Osteoblast (primary cell): ENCODE results near the gene TMEM184A. TPM values are rescaled to one million over a fixed set of nuclear protein-coding genes. Genes with fewer than 3 reads are reported as not detected.

Experiments used
- DNase-seq: peaks from one replicate; pipeline ENCODE4 v3.0.0; 2011; ENCODE audit warnings: low spot score, mixed read lengths; ENCODE audit not compliant: insufficient read length; ENCODE audit errors: missing footprints
- H2AFZ ChIP-seq: 2 replicates; pipeline ENCODE4 v1.6.0; 2011; ENCODE audit warnings: mild to moderate bottlenecking, low read length
- H3K27ac ChIP-seq: 2 replicates; pipeline ENCODE4 v1.5.1; 2011; ENCODE audit warnings: mild to moderate bottlenecking, low read depth, low read length, moderate library complexity
- H3K27me3 ChIP-seq: 2 replicates; pipeline ENCODE4 v1.6.0; 2012; ENCODE audit warnings: mild to moderate bottlenecking, control low read depth, inconsistent platforms, low read length, moderate library complexity; ENCODE audit not compliant: insufficient read depth
- H3K36me3 ChIP-seq: 2 replicates; pipeline ENCODE4 v1.5.1; 2011; ENCODE audit warnings: mild to moderate bottlenecking, low read length, control low read depth, moderate library complexity; ENCODE audit not compliant: insufficient read depth
- H3K4me1 ChIP-seq: 2 replicates; pipeline ENCODE4 v1.5.1; 2011; ENCODE audit warnings: mild to moderate bottlenecking, low read length, control low read depth, moderate library complexity; ENCODE audit not compliant: insufficient read depth
- H3K4me2 ChIP-seq: 2 replicates; pipeline ENCODE4 v1.6.0; 2011; ENCODE audit warnings: mild to moderate bottlenecking, low read length; ENCODE audit not compliant: insufficient read depth
- H3K4me3 ChIP-seq: fragments of 200-600 bp; sonication (generic); 3 replicates; pipeline ENCODE4 v1.5.1; 2012; ENCODE audit warnings: mild to moderate bottlenecking, low read length, inconsistent platforms; ENCODE audit not compliant: insufficient read depth
- H3K79me2 ChIP-seq: 2 replicates; pipeline ENCODE4 v1.6.0; 2012; ENCODE audit warnings: mild to moderate bottlenecking, low read length, control low read depth, inconsistent platforms; ENCODE audit not compliant: insufficient read depth
- H3K9me3 ChIP-seq: 2 replicates; pipeline ENCODE4 v1.5.1; 2011; ENCODE audit warnings: low read depth, low read length, control low read depth
- H4K20me1 ChIP-seq: 2 replicates; pipeline ENCODE4 v1.6.0; 2012; ENCODE audit warnings: mild to moderate bottlenecking, low read length, control low read depth; ENCODE audit not compliant: insufficient read depth
- CTCF ChIP-seq: IDR thresholded peaks from 2 replicates; pipeline ENCODE4 v1.5.1; 2011; ENCODE audit warnings: mild to moderate bottlenecking, low read depth, low read length, moderate library complexity; ENCODE audit errors: extremely low read depth
- total RNA-seq: library from RNA; depleted of rRNA; stranded (reverse); fragments of >200 nt; gene quantifications from 2 replicates; pipeline ENCODE4 v1.2.3, GENCODE V29; 2012

The TMEM184A gene
- total RNA-seq, 1 donor, result under 0.01 TPM

DNA sequence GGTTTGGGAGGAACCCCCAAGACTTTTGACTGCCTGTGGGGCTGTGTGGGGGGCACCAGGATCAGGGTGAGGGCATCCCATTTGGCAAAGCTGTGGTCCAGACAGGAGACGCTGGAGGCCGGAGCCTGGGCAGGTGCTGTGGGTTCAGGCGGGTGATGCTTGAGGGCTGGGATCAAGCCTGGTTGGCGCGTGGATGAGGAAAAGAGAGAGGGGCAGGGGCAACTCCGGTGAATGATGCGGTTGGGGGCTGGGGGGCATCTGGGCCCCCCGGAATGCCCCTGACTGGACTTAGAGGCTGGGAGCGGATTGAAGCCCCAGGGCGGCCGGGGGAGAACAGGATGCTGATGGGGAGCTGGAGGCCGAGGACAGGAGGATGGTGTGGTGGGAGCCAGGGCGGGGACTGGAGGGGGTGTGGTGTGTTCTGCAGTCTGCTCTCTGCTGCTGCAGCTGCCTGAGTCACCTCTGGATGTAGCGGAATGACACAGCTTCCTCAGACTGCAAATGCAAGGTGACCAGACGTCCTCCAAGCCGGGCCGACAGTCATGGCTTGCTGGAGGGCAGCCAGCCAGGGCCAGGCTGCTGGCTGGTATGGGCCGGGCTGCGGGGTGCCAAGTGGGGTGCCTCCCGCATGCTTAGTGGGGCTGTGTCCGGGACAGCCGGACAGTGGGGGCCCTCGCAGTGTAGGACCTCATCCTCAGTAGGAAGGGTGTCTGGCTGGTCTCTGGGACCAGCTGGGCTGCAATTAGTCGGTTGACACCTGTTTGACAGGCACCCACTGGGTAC is 22.3 kb downstream of the TMEM184A start:
- peaks cover 50% of the 10 kb centered on the region for H3K4me1 ChIP-seq
- no peak overlapping the region for H2AFZ ChIP-seq
- DNase-seq, result peak; percentile 99
- H3K4me2 ChIP-seq, result peak overlapping the region; percentile 90
- H3K4me3 ChIP-seq, result peak overlapping the region; percentile 80
- H3K79me2 ChIP-seq, result peaks cover 59% of the 10 kb centered on the region
- no peak for TF ChIP-seq CTCF
- H3K27me3 ChIP-seq, result no peaks in the 10 kb centered on the region
- H3K27ac ChIP-seq, result peak overlapping the region; percentile 95
- H3K9me3 ChIP-seq, result no peaks in the 10 kb centered on the region
- peaks cover 7% of the 10 kb centered on the region for H4K20me1 ChIP-seq
- H3K36me3 ChIP-seq, result peaks cover under 1% of the 10 kb centered on the region

DNA sequence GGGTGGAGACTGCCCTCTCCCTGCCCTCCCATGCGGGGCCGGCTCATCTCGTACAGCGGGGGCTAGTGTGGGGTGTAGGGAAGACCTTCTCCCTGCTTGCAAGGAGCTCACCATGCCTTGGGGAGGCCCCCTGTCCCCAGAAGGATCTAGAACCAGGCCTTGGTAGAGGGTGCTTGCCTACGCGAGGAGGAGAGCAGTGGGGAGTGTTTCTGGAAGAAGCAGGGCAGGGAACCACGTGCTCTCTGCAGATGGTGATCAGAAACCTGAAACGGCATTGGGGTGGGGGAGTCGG is 22.8 kb downstream of the TMEM184A start:
- no peak overlapping the region for H2AFZ ChIP-seq
- H3K27me3 ChIP-seq, result no peaks in the 10 kb centered on the region
- H3K9me3 ChIP-seq, result no peaks in the 10 kb centered on the region
- H3K4me3 ChIP-seq, result peak overlapping the region; percentile 80
- peak overlapping the region; percentile 90 for H3K4me2 ChIP-seq
- no peaks in the 10 kb centered on the region for H3K36me3 ChIP-seq
- H4K20me1 ChIP-seq, result peaks cover 7% of the 10 kb centered on the region
- TF ChIP-seq CTCF, result no peak
- H3K79me2 ChIP-seq, result peaks cover 53% of the 10 kb centered on the region
- no peak for DNase-seq
- H3K27ac ChIP-seq, result peak overlapping the region; percentile 95
- peaks cover 45% of the 10 kb centered on the region for H3K4me1 ChIP-seq

DNA sequence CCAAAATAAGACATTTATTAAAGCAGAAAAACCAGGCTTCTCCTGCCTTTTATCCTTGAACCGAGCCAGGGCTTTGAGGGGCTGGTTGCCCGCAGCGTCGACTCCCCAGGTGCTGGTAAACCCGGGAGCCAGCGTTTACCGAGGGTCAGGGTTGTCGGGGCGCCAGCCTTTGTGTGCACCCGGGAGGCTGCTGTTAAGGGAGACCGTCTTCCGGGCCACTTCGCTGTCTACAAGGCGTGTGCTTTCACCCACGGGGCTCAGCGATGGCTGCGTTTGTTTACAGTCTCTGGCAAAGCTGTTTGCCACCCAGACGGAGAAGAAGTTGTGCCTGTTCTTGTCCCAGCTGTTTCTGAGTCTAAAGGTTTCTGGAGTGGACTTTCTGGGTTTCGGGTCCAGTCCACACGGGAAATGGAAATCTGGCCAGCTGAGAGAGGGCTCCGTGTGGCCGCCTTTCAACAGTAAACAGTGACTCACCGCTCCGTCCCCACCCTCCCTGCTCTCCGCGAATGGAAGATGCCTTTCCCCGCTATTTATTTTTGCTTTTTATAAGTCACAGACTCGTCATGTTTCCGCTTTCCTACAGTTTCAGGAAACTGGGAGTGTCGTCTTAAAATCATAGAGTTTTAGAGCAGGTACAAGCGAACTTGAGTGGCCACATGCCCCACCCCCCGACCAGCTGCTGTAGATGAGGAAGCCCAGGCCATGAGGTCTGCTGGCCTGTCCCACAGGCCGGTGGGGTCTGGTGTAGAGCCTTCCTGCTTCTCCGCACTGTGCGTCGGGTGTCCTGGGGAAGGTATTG is 23.4 kb downstream of the TMEM184A start:
- peaks cover 41% of the 10 kb centered on the region for H3K4me1 ChIP-seq
- peaks cover 48% of the 10 kb centered on the region for H3K79me2 ChIP-seq
- TF ChIP-seq CTCF, result no peak
- H2AFZ ChIP-seq, result peak overlapping the region; percentile 40
- peak; percentile 99 for DNase-seq
- H3K4me3 ChIP-seq, result peak overlapping the region; percentile 80
- H3K9me3 ChIP-seq, result no peaks in the 10 kb centered on the region
- peaks cover 7% of the 10 kb centered on the region for H4K20me1 ChIP-seq
- no peaks in the 10 kb centered on the region for H3K36me3 ChIP-seq
- peak overlapping the region; percentile 95 for H3K27ac ChIP-seq
- H3K4me2 ChIP-seq, result peak overlapping the region; percentile 90
- no peaks in the 10 kb centered on the region for H3K27me3 ChIP-seq

DNA sequence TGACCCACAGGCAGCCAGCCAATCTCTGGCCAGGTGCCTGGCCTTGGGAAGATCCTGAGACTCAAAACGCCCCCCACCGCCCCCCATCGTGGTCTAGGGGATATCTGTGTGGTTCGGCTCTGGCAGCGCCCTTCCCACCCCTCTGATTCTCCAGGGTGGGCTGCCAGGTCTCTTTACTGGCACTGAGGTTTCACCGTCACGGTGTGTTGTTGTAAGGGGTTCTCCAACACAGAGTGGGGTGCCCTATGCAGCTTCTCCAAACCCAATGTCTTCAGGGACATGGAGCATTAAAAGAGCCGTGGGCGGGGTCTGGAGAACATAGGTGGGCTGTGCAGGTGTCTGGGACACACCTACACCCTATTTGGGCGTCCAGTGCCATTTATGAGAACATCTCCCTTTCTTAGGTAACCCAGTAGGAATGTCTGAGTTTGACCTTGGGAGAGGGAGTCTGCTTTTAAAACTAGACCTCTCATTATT is 24.0 kb downstream of the TMEM184A start:
- H3K27me3 ChIP-seq, result no peaks in the 10 kb centered on the region
- no peak for DNase-seq
- H3K36me3 ChIP-seq, result no peaks in the 10 kb centered on the region
- H2AFZ ChIP-seq, result no peak overlapping the region
- peaks cover 42% of the 10 kb centered on the region for H3K79me2 ChIP-seq
- H3K4me3 ChIP-seq, result peak overlapping the region; percentile 80
- H3K4me1 ChIP-seq, result peaks cover 36% of the 10 kb centered on the region
- no peak for TF ChIP-seq CTCF
- H3K27ac ChIP-seq, result peak overlapping the region; percentile 95
- H4K20me1 ChIP-seq, result peaks cover 7% of the 10 kb centered on the region
- no peaks in the 10 kb centered on the region for H3K9me3 ChIP-seq
- H3K4me2 ChIP-seq, result peak overlapping the region; percentile 90
